ENCODE measurements around the gene GOLGA6A.
"Not testable (repeated sequence)": the region's sequence is repeated elsewhere in the genome, so short reads cannot be mapped to it uniquely, and the experiment has no call there.

DNA sequence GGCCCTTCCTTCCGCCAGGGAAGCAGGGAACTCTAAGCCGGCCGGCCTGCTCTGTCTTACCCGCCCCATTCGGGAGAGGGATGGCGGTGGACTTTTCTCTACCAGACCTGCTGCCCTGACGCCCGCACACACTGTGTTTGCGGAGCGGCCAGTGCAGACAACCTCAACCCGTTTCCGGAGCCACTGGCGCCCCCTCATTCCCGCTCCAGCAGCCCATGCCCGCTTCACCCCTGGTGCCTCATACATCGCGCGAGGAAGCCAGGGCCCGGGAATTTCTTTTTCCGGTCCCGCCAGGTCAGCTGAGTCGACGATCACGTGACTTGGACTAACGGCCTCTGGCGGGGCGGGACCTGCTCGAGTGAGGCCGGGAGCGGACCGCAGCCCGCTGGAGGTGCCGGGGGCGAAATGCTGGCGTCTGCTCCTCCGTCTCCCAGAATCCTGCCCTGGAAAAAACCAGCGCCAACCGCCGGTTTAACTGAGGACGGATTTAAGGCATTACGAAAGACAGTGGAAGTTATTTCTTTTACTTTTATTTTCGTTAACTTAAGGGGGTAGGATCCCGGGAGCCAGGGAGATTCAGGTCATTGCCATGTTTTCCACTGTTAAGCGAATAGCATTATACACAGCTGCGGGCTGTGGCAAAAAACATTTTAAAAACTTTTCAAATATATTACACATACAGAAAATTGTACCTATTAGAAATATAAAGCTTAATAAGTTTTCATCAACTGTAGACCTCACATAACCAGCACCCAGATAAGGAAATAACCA lies 17.8 kb upstream of the GOLGA6A start:
- TF ChIP-seq, protein P1, sequence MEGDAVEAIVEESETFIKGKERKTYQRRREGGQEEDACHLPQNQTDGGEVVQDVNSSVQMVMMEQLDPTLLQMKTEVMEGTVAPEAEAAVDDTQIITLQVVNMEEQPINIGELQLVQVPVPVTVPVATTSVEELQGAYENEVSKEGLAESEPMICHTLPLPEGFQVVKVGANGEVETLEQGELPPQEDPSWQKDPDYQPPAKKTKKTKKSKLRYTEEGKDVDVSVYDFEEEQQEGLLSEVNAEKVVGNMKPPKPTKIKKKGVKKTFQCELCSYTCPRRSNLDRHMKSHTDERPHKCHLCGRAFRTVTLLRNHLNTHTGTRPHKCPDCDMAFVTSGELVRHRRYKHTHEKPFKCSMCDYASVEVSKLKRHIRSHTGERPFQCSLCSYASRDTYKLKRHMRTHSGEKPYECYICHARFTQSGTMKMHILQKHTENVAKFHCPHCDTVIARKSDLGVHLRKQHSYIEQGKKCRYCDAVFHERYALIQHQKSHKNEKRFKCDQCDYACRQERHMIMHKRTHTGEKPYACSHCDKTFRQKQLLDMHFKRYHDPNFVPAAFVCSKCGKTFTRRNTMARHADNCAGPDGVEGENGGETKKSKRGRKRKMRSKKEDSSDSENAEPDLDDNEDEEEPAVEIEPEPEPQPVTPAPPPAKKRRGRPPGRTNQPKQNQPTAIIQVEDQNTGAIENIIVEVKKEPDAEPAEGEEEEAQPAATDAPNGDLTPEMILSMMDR (IDR thresholded peaks at IDR 0.05; ENCODE audit: low read length): not testable (repeated sequence)
- TF ChIP-seq EZH2 (IDR thresholded peaks at IDR 0.05; ENCODE audit: borderline replicate concordance, low read length): not testable (repeated sequence)

Data from OCI-LY1 (cell line).